Limb (tissue), 2 donors: ENCODE results near the gene CSTF1.

Experiments used
- DNase-seq, 2 donors: peaks; one replicate each; pipeline ENCODE4 v3.0.0-alpha.2; 2016; ENCODE audit errors: extremely low spot score in 2 of 2

The CSTF1 gene

DNA sequence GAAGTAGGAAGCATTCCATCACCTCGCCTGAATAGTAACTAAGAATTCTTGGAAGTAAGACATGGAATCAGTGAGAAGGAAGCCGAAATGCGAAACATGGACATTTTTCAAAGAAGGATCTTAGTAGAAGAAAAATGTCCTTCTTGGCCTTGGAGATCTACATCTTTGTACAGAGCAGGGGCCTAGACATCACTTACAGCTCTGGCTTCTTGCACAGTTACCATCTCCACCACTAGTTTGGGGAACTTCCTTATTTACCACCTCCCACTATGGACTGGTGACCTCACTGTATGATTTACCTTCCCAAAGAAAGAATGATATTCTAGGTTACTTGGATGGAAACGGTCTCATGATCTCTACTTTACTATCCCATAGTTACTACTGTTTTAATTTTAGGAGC is 35.4 kb downstream of the CSTF1 start:
- no peak for DNase-seq

DNA sequence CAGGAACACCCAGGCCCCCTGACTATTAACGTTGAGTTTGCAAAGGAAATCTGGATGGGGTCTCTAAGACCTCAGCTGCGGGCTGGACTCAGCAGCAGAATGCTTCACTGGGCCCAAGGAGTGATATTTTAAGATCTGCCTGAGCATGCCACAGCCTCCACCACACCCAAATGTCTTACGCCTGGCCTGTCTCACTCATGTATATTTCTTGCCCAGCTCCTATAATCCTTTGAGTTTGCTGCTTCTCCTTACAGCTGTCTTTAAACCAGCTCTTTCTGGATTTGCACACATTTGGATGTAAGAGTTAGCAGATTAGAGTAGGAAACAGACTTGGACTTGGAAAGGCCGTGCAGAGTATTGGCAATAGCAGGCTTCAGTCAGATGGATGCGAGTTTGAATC is 36.0 kb downstream of the CSTF1 start:
- no peak for DNase-seq

DNA sequence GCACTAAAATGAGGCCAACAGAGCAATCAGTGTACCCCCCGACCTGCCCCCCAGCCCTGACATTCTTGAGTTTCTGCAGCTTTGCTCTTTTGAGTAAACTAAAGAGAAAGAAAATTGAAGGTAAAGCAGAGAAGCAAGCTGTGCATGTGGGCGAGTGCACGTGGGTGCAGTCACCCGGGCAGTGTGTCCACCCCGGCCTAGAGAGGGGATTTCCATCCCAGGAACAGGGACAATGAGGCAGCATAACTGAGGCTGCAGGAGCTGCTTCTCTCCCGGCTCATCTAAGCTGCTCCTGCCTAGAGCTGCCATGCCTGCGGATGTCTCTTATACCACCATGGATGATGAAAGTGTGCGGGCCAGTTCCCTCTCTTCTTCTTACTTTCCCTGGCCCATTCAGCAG is 36.4 kb downstream of the CSTF1 start:
- DNase-seq: no peak

GRCh38 chr20:56429502-56429901 is 37.1 kb downstream of the CSTF1 start:
- DNase-seq: no peak

DNA sequence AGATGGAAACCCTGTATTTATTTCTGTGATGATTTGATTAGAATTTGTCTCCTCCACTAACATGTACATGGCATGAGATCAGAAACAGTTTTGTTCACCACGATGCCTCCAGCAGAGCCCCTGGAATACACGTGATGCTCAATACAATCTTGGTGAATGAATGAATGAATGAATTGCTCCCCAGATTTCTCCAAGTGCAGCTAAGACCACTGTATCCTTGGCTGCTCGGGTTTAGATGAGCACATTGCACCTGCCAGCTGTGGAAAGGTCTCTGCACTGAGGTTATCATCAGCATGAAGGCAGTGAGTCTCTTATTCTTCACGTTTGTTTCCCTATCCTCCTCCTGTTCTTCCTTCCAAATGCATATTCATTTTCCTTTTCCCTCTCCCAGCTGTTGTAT is 37.5 kb downstream of the CSTF1 start:
- no peak for DNase-seq

GRCh38 chr20:56430461-56430860 is 38.0 kb downstream of the CSTF1 start:
- no peak for DNase-seq

- DNase-seq: no peak
Measured at GRCh38 chr20:56430957-56431356, 38.5 kb downstream of the CSTF1 start.

- no peak for DNase-seq
Measured at GRCh38 chr20:56431471-56431870, 39.0 kb downstream of the CSTF1 start.

DNA sequence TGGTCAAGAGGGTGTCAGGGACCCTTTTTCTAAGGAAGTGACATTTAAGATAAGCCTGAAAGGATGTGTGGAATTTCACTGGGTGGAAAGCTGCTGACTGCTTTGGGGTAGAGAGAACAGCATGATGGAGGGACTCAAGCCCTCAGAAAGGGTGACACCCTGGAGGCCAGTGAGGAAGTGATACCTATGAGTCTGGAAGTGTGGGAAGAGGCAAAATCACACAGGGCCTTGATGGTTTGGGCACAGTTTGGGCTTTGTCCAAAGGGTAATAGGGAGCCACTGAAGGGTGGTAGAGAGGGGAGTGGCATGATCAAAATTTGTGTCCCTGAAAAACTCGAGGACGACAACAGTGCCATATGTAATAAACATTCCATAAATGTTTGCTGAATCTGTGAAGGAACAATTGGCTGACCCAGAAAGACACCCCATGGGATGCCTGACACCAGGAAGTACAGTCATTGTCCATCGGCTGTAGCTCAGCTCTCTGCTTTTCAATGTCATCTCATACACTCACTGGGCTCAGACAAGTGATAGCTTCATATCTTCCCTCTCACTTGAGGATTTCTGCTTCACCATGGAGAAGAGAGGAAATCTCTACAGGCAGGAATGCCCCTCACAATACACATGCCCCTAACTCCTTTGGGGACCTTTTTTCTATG is 40.9 kb downstream of the CSTF1 start:
- DNase-seq: no peak

DNA sequence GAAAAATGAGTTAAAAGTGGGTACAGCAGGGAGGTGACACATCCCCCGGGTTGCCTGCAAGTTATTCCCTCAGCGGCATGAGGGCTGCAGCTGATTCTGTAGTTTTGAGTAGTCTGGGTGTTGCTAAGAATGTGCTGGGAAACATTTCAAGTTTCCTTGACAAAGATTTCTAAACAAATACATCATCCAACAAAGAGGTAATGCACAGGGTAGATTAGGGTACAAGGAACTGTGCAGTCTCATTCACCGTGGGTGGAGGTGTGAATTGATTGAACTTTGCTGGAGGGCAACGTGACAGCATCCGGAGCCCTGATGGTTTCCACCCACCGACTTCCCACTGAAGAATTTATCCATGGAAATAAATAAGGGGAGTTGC is 41.4 kb downstream of the CSTF1 start:
- DNase-seq: no peak

DNA sequence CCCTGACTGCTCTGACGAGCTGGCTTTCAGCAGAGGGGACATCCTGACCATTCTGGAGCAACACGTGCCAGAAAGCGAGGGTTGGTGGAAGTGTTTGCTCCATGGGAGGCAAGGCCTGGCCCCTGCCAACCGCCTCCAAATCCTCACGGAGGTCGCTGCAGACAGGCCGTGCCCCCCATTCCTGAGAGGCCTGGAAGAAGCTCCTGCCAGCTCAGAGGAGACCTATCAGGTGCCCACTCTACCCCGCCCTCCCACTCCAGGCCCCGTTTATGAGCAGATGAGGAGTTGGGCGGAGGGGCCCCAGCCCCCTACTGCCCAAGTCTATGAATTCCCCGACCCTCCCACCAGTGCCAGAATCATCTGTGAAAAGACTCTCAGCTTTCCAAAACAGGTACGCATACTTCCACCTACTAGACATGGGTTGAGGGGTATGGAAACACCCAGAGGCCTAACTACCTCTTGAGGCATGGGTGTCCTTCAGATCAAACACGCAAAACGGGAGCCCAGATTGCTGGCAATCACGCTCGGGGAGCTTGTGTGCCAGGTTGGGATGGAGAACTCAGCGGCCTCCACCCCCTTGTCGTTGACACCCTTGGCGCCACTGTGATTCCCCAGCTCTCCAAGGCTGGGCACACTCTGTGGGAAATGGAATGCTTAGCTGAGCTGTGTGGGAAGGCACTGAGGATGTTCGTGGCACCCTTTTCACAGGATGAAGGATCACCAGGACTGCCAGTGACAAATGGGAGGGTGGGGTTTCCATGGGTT is 44.9 kb downstream of the CSTF1 start:
- DNase-seq: no peak

DNA sequence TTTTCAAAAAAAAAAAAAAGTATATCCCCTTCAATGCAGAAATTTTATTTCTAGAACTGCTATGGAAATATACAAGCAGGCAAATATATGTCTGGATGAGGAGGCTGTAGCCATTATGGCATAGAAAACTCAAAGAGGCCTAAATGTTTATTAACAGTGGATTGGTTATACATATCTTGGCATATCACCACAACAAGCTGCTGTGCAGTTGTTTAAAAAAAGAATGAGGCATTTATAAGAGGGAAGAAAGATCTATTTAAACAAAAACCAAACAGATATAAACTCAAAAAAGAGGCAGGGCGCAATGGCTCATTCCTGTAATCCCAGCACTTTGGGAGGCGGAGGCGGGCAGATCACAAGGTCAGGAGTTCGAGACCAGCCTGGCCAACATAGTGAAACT is 45.8 kb downstream of the CSTF1 start:
- DNase-seq: no peak

- peak; percentile 73 to 87 for DNase-seq
Measured at GRCh38 chr20:56439771-56440291, 47.4 kb downstream of the CSTF1 start.

DNA sequence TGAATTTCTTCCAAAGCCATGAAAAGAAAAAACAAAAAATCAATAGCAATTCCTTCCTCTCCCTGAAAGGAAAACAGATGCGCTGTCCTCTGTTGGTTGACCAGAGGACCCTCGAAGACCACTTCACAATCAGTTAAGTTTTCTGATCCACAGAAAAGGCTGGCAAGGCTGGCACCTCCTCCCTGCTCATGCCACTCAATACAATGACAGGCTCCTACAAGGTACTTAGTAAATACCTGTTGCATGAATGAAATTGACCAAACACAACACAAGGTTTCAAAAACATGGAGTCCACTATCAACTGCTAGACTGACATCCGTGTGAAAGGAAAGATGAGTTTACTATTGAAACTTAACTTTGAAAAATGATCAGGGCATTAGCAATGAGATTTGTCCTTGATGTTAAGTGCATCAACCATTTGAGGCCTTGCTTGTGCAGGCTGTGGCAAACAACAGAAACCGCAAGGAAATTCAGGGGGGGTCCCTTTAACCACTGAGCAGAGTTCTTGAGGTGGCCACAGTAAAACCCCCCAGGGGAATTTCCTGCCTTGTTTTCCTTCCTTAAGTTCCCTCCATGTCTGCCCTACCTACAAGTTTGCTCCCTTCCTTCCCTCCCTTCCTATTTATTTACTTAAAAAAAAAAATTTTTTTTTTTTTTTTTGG is 48.0 kb downstream of the CSTF1 start:
- DNase-seq: no peak

DNA sequence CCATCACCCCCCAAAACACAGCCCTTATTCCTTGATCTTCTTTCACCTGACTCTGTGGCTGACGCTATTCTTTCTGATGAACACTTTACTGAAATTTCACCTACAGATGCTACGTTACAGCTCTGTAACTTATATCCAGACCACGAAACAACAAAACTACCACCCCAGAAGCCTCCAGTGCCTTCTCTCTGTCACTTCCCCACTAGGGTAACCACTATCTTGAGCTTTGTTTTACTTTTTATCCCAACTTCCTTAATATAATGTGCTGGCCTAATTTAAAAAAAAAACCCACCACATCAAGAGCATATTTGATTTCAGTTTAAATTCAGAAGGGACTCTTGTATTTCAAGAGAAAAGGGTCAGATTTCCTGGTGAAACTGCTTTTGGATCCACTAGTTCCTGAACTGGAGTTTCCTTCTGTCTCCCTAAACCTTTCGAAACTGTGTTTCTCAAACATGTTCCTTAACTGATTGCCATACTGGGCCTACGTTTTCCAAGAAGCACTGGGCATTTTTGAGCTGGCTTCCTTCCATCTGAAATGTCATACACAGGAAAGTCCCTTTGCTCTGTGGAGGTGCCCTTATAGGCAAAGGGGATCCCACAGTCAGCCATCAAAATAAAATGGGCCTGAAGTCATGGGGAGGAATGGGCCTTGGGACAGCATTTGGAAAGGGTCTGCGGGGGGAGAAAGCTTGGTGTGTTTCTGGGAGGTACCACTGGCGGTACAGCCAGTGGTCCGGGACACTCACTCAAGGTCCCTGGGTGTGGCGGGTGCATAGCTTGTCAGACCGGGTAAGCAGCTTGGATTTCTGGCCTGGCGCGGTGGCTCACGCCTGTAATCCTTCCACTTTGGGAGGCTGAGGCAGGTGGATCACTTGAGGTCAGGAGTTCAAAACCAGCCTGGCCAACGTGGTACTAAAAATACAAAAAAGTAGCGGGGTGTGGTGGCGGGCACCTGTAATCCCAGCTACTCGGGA is 50.2 kb downstream of the CSTF1 start:
- DNase-seq: no peak

DNA sequence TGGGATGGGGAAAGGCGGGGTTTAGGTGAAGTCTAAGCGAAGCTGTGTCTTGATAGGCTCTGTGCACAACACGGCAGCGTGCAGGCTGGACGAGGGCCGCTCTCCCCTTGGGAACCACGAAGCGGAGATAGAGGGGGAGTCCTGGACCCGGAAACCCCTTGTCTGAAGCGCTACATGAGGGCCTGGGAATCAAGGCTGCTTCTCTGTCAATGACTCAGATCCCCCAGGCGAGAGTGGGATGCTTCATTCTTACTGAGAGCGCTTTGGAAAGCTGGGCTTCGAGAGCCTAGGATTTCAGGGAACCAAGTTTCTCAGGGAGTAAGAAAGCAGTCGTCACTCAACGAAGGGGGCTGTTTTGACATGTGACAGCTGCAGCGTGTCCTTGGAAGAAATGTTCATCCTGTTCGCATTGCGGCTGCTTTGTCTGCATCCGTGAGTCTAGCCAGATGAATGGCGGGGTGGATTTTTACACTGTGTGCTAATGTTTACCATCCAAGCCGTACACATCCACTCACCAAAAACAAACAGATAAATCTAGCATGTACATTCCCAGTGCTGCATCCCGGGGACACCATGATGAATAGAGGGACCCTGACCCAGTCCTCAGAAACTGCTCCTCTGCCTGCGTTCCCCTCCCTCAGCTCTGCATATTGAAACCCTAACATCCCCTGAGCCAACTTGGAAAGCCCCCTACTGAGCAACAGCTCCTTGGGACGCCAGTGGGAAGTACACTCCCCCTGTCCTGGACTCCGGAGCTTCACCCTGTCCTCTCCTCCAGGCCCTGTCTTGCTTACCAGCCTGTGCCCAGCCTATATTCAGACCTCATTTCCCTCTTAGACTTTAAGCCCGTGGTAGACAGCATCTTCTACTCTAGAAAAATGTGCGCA is 51.5 kb downstream of the CSTF1 start:
- no peak for DNase-seq

GRCh38 chr20:56445130-56445529 is 52.7 kb downstream of the CSTF1 start:
- no peak for DNase-seq

DNA sequence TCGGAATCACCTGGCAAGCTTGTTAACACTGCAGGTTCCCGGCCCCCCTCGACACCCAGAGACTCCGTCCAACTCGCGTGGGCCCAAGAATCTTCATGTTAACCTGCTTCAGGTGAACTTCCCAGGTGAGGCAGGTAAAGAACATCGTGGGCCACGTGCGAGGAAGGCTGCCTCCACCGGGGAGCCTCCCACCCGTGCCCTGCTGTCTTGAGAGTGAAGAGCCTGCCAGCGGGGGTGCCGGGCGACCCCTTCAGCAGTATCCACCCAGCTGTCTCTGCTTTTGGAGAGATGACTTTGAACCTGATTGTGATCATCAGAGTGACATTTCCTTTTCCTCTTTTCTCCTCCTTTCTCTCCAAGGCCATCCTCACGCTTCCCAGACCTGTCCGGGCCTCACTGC is 53.1 kb downstream of the CSTF1 start:
- no peak for DNase-seq

GRCh38 chr20:56447227-56447626 is 54.8 kb downstream of the CSTF1 start:
- DNase-seq: no peak

- DNase-seq: no peak
Measured at GRCh38 chr20:56449459-56449858, 57.0 kb downstream of the CSTF1 start.
